Psoas muscle (tissue), 8 donors: ENCODE results near the gene ITGB1. TPM values are rescaled to one million over a fixed set of nuclear protein-coding genes. Genes with fewer than 3 reads are reported as not detected.

ENCODE experiments used
- ATAC-seq, 4 donors: fragments of 200-7000 bp; cut with Tn5 transposase; one replicate each; pipeline ENCODE4 v1.9.1; 2020; ENCODE audit warnings: moderate library complexity in 3 of 4, mild to moderate bottlenecking in 2 of 4
- DNase-seq, 2 donors: peaks; one replicate each; pipeline ENCODE4 v3.0.0-alpha.2; 2020
- H3K27ac ChIP-seq: fragments of 200-600 bp; one replicate; pipeline ENCODE4 v1.8.0; 2022
- H3K27me3 ChIP-seq, 3 donors: fragments of 200-600 bp in 1 of 3; one replicate each; pipeline versions ENCODE4 v1.6.1 to v1.8.0; 2013 to 2022; ENCODE audit warnings: low read length in 2 of 3, mild to moderate bottlenecking in 2 of 3, moderate library complexity in 1 of 3; ENCODE audit not compliant: insufficient read depth in 3 of 3
- H3K36me3 ChIP-seq, 2 donors: fragments of 200-600 bp in 1 of 2; one replicate each; pipeline versions ENCODE4 v1.6.1 to v1.8.0; 2013 to 2022; ENCODE audit warnings: low read depth in 1 of 2, mild to moderate bottlenecking in 1 of 2, moderate library complexity in 1 of 2; ENCODE audit not compliant: insufficient read depth in 1 of 2
- H3K4me1 ChIP-seq: fragments of 200-600 bp; one replicate; pipeline ENCODE4 v1.8.0; 2022
- H3K4me3 ChIP-seq: fragments of 200-600 bp; one replicate; pipeline ENCODE4 v1.8.0; 2022; ENCODE audit warnings: mild to moderate bottlenecking
- H3K9me3 ChIP-seq: fragments of 200-600 bp; one replicate; pipeline ENCODE4 v1.8.0; 2022
- WGBS, 3 donors: extraction: QIAGEN DNeasy Blood & Tissue Kit; methylation state at CpG; one replicate each; pipeline versions ENCODE4 v1.1.6 to v1.1.7; 2013; 5-methylcytosine and 5-hydroxymethylcytosine counted together
- intact Hi-C, 2 donors: fragments of 100-400 bp; cut with DNase I; formaldehyde crosslinking; loops; one replicate each; pipeline versions ENCODE4 v1.11.0 to v1.14.2; 2022
- polyA plus RNA-seq, 3 donors: library from polyadenylated mRNA; stranded (reverse); fragments of 200-250 nt; gene quantifications; one replicate each; pipeline ENCODE4 v1.2.3, GENCODE V29; 2013
- total RNA-seq, 4 donors: library from RNA; stranded (reverse); fragmentation: NEBNext Ultra II Directional in 2 of 4; extraction: Animal tissue kit (Norgen Biotek cat#: 25700) in 2 of 4; gene quantifications; one replicate each; pipeline versions ENCODE4 v1.2.1 to v1.2.4, GENCODE V29; 2021 to 2023
- TF ChIP-seq, protein P1 (sequence below): fragments of 200-600 bp; IDR thresholded peaks from one replicate; pipeline ENCODE4 v1.8.0; 2022; ENCODE audit warnings: antibody characterized with exemption
- donor health status: healthy with polysubstance abuse.
- donor health status: DM: no; HTN: no; CAD: no; lungs with moderate emphysema.
- donor health status: Bipolar disorder and iron deficiency.
- donor health status: healthy.
- donor health status: DM: yes; HTN: yes; CAD: no.
- donor health status: DM: no; HTN: no; CAD: no.
- donor health status: DM: no; HTN: no; CAD: no.
- donor health status: DM: yes; HTN: yes; CAD: no.

The ITGB1 gene
- total and polyA plus RNA-seq, 7 donors: 215 to 569 (median 255) TPM

DNA sequence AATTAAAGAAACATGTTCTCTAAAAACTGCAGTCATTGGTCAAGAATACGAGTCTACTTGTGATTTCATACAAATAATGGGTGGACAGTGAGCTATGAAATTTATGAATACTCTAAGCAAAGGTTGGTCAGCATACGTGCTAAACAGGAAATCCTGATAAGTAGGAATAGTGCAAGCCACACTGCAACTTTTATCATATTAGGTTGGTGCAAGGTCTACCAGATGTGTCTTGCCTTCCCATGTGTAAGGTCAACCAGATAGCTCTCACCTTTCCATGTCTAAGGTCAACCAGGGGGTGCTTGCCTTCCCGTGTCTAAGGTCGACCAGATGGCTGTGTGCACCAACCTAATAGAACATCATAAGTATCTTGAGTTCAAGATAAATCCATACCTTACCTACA is 2.0 kb upstream of the ITGB1 start:
- WGBS, 3 donors: 75 to 80% (median 76%) methylated on average over 4 of the region's 4 CpGs
- H3K27ac ChIP-seq: peak overlapping the region; percentile 98
- no peaks in the 10 kb centered on the region for H3K9me3 ChIP-seq
- H3K4me3 ChIP-seq: peak overlapping the region; percentile 95
- TF ChIP-seq, protein P1, sequence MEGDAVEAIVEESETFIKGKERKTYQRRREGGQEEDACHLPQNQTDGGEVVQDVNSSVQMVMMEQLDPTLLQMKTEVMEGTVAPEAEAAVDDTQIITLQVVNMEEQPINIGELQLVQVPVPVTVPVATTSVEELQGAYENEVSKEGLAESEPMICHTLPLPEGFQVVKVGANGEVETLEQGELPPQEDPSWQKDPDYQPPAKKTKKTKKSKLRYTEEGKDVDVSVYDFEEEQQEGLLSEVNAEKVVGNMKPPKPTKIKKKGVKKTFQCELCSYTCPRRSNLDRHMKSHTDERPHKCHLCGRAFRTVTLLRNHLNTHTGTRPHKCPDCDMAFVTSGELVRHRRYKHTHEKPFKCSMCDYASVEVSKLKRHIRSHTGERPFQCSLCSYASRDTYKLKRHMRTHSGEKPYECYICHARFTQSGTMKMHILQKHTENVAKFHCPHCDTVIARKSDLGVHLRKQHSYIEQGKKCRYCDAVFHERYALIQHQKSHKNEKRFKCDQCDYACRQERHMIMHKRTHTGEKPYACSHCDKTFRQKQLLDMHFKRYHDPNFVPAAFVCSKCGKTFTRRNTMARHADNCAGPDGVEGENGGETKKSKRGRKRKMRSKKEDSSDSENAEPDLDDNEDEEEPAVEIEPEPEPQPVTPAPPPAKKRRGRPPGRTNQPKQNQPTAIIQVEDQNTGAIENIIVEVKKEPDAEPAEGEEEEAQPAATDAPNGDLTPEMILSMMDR: no peak
- H3K4me1 ChIP-seq: peaks cover 51% of the 10 kb centered on the region
- no peaks in the 10 kb centered on the region for H3K27me3 ChIP-seq
- peaks cover 0 to 3% of the 10 kb centered on the region in 2 donors for H3K36me3 ChIP-seq
- no peak for DNase-seq
- intact Hi-C loops: no loop called here
- ATAC-seq: no peak

GRCh38 chr10:32959006-32959920 is 1.2 kb upstream of the ITGB1 start:
- Histone ChIP-seq H3K4me3 (peak overlapping the region; percentile 95), H3K4me1 (peaks cover 59% of the 10 kb centered on the region), H3K27ac (peak overlapping the region; percentile 98), H3K27me3 (no peaks in the 10 kb centered on the region), H3K36me3 (peaks cover 0 to 3% of the 10 kb centered on the region in 2 donors), H3K9me3 (no peaks in the 10 kb centered on the region)
- 26 to 32% (median 29%) methylated on average over 10 of the region's 10 CpGs for WGBS, 3 donors
- no peak for ATAC-seq
- TF ChIP-seq, protein P1: no peak
- intact Hi-C loops: loop anchor here (2.0 to 5.0 kb wide), 3 partner anchors 20 to 48 kb away; no protein-coding TSS in a partner anchor
- DNase-seq: no peak

DNA sequence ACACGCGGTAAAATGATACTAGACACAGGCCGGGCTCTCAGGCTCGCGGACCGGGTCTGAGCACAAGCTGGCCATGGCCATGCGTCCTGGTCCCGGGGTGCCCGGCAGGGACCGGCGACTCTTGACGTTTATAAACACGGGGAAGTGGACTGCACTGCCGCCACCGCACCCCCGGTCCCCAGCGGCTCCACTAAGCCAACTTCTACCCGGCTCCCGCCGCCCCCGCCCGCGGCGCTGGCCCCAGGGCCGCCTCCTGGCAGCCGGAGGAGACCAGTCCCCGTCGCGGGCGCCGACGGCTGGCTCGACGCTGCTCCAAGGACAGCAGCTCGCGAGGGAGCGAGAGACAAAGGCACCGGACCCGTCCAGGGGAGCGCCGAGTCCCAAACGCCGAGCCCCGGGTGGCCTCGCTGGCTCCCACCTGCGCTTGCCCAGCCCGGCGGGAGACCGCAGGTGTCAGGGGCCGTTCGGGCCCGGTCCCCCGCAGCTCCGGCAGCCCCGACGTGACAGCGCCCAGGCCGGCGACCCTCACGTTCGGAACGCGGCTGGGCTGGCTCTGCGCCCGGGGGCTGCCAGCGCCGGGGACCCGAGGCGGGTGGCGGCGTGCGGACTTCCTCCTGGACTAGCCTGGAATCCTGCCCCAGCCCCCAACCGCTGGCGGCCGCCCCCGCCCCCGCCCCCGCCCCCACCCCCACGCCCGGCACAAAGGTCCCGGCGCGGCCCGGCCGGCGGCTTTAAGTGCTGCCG is 517 bp downstream of the ITGB1 start:
- H3K4me1 ChIP-seq: peaks cover 69% of the 10 kb centered on the region
- intact Hi-C loops: loop anchor here (2.0 to 5.0 kb wide), 3 partner anchors 19 to 50 kb away; no protein-coding TSS in a partner anchor

DNA sequence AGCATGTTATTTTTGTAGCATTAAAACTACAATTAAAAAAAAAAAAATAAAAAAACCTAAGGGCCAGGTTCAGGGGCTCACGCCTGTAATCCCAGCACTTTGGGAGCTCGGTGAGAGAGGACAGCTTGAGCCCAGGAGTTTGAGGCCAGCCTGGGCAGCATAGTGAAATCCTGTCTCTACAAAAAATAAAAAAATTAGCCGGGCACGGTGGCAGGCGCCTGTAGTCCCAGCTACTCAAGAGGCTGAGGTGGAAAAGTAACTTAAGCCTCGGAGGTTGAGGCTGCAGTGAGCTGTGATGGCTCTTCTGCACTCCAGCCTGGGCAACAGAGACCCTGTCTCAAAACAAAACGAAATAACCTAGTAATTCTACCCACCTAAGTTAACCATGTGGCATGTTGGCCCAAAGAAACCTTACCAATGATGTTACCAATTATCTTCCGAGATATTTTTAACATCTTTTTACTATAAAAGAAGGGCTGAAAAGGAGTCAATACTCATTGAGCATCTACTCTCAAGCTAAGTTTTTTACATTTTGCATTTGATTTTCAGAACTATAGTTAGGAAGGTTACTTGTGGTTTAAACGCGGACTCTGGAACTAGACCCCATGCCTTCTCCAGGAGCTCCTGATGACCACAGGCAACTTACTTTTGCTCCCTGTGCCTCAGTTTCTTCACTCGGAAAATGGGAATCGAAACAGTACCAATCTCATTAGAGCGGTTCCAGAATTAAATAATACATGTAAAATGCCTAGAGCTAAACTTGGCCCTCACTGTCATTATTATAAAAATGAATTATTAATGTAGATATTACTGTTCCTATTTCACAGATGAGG is 1.4 kb downstream of the ITGB1 start:
- Histone ChIP-seq H3K4me3 (peak overlapping the region; percentile 95), H3K27me3 (no peaks in the 10 kb centered on the region), H3K27ac (peak overlapping the region; percentile 98), H3K9me3 (no peaks in the 10 kb centered on the region), H3K36me3 (peaks cover 0 to 4% of the 10 kb centered on the region in 2 donors), H3K4me1 (peaks cover 70% of the 10 kb centered on the region)
- ATAC-seq: no peak
- no peak for DNase-seq
- TF ChIP-seq, protein P1: no peak
- WGBS, 3 donors: 14 to 22% (median 16%) methylated on average over 13 of the region's 13 CpGs
- intact Hi-C loops: loop anchor here in 1 of 2 donors (5.0 kb wide), 1 partner anchor 51 kb away; no protein-coding TSS in a partner anchor

More for the DNA sequence above, 517 bp downstream of the ITGB1 start:
- peak overlapping the region; percentile 98 for H3K27ac ChIP-seq
- H3K4me3 ChIP-seq: peak overlapping the region; percentile 95
- TF ChIP-seq, protein P1: no peak
- no peaks in the 10 kb centered on the region for H3K27me3 ChIP-seq
- WGBS, 3 donors: 0% methylated on average over 43 to 87 of the region's 87 CpGs
- no peaks in the 10 kb centered on the region for H3K9me3 ChIP-seq
- H3K36me3 ChIP-seq: peaks cover 0 to 3% of the 10 kb centered on the region in 2 donors
- ATAC-seq: peak; percentile 31 to 43 (median 37)
- peak; percentile 68 to 82 for DNase-seq
